ENCODE measurements around the gene ZNF740.

GRCh38 chr12:53179687-53180219 is 769 bp upstream of the ZNF740 start:
- TF ChIP-seq EZH2 (IDR thresholded peaks at IDR 0.05; ENCODE audit: insufficient read depth, poor library complexity, severe bottlenecking), result no peak
- no peak for TF ChIP-seq EZH2phosphoT487 (IDR thresholded peaks at IDR 0.05; ENCODE audit: insufficient read depth, low read depth)

Data from GM23248 (cell line).